ENCODE results near the gene TNIP3. TPM values are rescaled to one million over a fixed set of nuclear protein-coding genes. Genes with fewer than 3 reads are reported as not detected.

Gene TNIP3
- total RNA-seq, 1 donor from 2014 or later = 0.14 TPM

DNA sequence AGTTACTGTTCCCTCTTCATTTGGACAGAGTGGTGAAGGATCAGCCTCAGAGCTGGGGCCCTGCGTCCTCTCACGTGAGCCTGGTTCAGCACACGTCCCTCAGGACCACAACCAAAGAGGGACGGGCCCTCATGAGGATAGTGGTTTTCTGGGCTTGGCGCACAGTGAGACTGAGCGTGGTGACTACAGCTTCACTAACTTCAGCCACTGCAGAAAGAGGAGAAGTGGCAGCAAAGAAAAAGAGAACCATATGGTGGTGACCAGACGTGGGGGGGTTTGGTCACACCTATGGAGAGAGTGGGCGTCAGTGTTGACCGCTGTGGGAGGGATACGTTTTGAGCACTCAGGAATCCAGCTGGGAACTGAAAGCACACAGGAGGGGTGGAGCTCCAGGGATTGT lies 21.8 kb upstream of the TNIP3 start:
- H2AFZ ChIP-seq (ENCODE audit: low read depth, low read length) = no peak overlapping the region
- Mint-ChIP-seq H3K4me3 (ENCODE audit: unreplicated experiment) (no peak overlapping the region), H3K9me3 (ENCODE audit: unreplicated experiment) (no peaks in the 10 kb centered on the region), H3K36me3 (ENCODE audit: low read depth, unreplicated experiment) (no peaks in the 10 kb centered on the region), H3K27ac (ENCODE audit: unreplicated experiment) (no peak overlapping the region), H3K27me3 (ENCODE audit: low read depth, unreplicated experiment) (peaks cover 4% of the 10 kb centered on the region), H3K4me1 (ENCODE audit: low read depth, unreplicated experiment) (peaks cover 5% of the 10 kb centered on the region)
- no peaks in the 10 kb centered on the region for H3K27me3 ChIP-seq (ENCODE audit: insufficient read depth, low read length)
- FAIRE-seq (no peak), DNase-seq (ENCODE audit: low read depth) (no peak)
- no peaks in the 10 kb centered on the region for H4K20me1 ChIP-seq (ENCODE audit: insufficient read depth, low read length)
- H3K27ac ChIP-seq (ENCODE audit: low read depth, low read length) = no peak overlapping the region
- no peaks in the 10 kb centered on the region for H3K9me3 ChIP-seq (ENCODE audit: insufficient read depth, low read depth, low read length)
- H3K4me3 ChIP-seq (ENCODE audit: insufficient read depth, low read depth, low read length) = no peak overlapping the region
- no peaks in the 10 kb centered on the region for H3K36me3 ChIP-seq (ENCODE audit: insufficient read depth, low read length)
- no peaks in the 10 kb centered on the region for H3K79me2 ChIP-seq (ENCODE audit: insufficient read depth, low read length)
- H3K4me1 ChIP-seq (ENCODE audit: insufficient read depth, low read length) = no peaks in the 10 kb centered on the region
- TF ChIP-seq, protein P1, sequence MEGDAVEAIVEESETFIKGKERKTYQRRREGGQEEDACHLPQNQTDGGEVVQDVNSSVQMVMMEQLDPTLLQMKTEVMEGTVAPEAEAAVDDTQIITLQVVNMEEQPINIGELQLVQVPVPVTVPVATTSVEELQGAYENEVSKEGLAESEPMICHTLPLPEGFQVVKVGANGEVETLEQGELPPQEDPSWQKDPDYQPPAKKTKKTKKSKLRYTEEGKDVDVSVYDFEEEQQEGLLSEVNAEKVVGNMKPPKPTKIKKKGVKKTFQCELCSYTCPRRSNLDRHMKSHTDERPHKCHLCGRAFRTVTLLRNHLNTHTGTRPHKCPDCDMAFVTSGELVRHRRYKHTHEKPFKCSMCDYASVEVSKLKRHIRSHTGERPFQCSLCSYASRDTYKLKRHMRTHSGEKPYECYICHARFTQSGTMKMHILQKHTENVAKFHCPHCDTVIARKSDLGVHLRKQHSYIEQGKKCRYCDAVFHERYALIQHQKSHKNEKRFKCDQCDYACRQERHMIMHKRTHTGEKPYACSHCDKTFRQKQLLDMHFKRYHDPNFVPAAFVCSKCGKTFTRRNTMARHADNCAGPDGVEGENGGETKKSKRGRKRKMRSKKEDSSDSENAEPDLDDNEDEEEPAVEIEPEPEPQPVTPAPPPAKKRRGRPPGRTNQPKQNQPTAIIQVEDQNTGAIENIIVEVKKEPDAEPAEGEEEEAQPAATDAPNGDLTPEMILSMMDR (IDR thresholded peaks at IDR 0.05; ENCODE audit: insufficient read depth, low read depth, low read length) = no peak
- TF ChIP-seq EZH2 (IDR thresholded peaks at IDR 0.05; ENCODE audit: insufficient read depth, low read length) = no peak
- H3K9ac ChIP-seq (ENCODE audit: low read length) = no peak overlapping the region
- no peak overlapping the region for H3K4me2 ChIP-seq (ENCODE audit: low read length)

DNA sequence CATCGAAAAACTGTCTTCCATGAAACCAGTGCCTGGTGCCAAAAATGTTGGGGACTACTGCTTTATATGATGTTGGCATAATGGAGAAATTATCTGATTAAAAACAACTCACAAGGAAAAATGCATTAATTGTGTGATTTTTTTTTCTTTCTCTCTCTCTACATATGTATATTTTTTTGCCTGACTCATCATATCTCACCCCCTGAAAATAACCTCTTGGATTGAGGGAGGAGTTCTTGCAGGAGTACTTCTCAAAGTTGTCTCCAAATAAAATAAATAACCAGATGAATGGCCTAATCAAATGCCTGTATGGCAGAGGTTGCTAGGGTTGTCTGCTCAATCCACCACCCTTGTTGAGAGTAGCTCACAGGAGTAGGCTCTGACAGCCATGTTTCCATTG lies 19.9 kb upstream of the TNIP3 start:
- Mint-ChIP-seq H3K36me3 (ENCODE audit: low read depth, unreplicated experiment) (no peaks in the 10 kb centered on the region), H3K27me3 (ENCODE audit: low read depth, unreplicated experiment) (no peaks in the 10 kb centered on the region), H3K4me3 (ENCODE audit: unreplicated experiment) (no peak overlapping the region), H3K4me1 (ENCODE audit: low read depth, unreplicated experiment) (peaks cover 5% of the 10 kb centered on the region), H3K27ac (ENCODE audit: unreplicated experiment) (no peak overlapping the region), H3K9me3 (ENCODE audit: unreplicated experiment) (no peaks in the 10 kb centered on the region)
- no peak overlapping the region for H3K4me3 ChIP-seq (ENCODE audit: insufficient read depth, low read depth, low read length)
- H4K20me1 ChIP-seq (ENCODE audit: insufficient read depth, low read length) = no peaks in the 10 kb centered on the region
- TF ChIP-seq EZH2 (IDR thresholded peaks at IDR 0.05; ENCODE audit: insufficient read depth, low read length) = no peak
- TF ChIP-seq, protein P1 (IDR thresholded peaks at IDR 0.05; ENCODE audit: insufficient read depth, low read depth, low read length) = no peak
- H3K9me3 ChIP-seq (ENCODE audit: insufficient read depth, low read depth, low read length) = no peaks in the 10 kb centered on the region
- no peaks in the 10 kb centered on the region for H3K79me2 ChIP-seq (ENCODE audit: insufficient read depth, low read length)
- FAIRE-seq (no peak), DNase-seq (ENCODE audit: low read depth) (no peak)
- H3K36me3 ChIP-seq (ENCODE audit: insufficient read depth, low read length) = no peaks in the 10 kb centered on the region
- no peaks in the 10 kb centered on the region for H3K4me1 ChIP-seq (ENCODE audit: insufficient read depth, low read length)
- H3K27me3 ChIP-seq (ENCODE audit: insufficient read depth, low read length) = no peaks in the 10 kb centered on the region
- no peak overlapping the region for H2AFZ ChIP-seq (ENCODE audit: low read depth, low read length)
- H3K9ac ChIP-seq (ENCODE audit: low read length) = no peak overlapping the region
- H3K4me2 ChIP-seq (ENCODE audit: low read length) = no peak overlapping the region
- no peak overlapping the region for H3K27ac ChIP-seq (ENCODE audit: low read depth, low read length)

DNA sequence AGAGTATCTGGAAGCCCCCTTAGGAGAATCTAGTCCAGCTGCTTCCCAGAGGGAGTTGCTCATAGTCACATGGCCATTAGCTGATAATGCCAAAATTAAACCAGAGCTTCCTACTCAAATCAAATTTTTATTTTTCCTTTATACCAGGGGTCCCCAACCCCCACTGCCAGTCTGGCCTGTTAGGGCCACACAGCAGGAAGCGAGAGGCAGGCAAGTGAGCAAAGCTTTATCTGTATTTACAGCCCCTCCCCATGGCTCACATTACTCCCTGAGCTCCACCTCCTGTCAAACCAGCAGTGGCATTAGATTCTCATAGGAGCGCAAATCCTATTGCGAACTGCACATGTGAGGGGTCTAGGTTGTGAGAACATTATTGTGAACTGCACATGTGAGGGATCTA lies 19.2 kb upstream of the TNIP3 start:
- Histone ChIP-seq H3K4me1 (ENCODE audit: insufficient read depth, low read length) (no peaks in the 10 kb centered on the region), H3K9ac (ENCODE audit: low read length) (no peak overlapping the region), H3K27ac (ENCODE audit: low read depth, low read length) (no peak overlapping the region), H3K79me2 (ENCODE audit: insufficient read depth, low read length) (no peaks in the 10 kb centered on the region), H3K4me3 (ENCODE audit: insufficient read depth, low read depth, low read length) (no peak overlapping the region), H2AFZ (ENCODE audit: low read depth, low read length) (no peak overlapping the region), H3K9me3 (ENCODE audit: insufficient read depth, low read depth, low read length) (no peaks in the 10 kb centered on the region), H3K4me2 (ENCODE audit: low read length) (no peak overlapping the region), H3K27me3 (ENCODE audit: insufficient read depth, low read length) (no peaks in the 10 kb centered on the region), H4K20me1 (ENCODE audit: insufficient read depth, low read length) (no peaks in the 10 kb centered on the region), H3K36me3 (ENCODE audit: insufficient read depth, low read length) (no peaks in the 10 kb centered on the region)
- FAIRE-seq (no peak), DNase-seq (ENCODE audit: low read depth) (no peak)
- Mint-ChIP-seq H3K4me3 (ENCODE audit: unreplicated experiment) (no peak overlapping the region), H3K27ac (ENCODE audit: unreplicated experiment) (no peak overlapping the region), H3K27me3 (ENCODE audit: low read depth, unreplicated experiment) (peaks cover 1% of the 10 kb centered on the region), H3K36me3 (ENCODE audit: low read depth, unreplicated experiment) (no peaks in the 10 kb centered on the region), H3K9me3 (ENCODE audit: unreplicated experiment) (no peaks in the 10 kb centered on the region), H3K4me1 (ENCODE audit: low read depth, unreplicated experiment) (peaks cover 5% of the 10 kb centered on the region)
- no peak for TF ChIP-seq EZH2 (IDR thresholded peaks at IDR 0.05; ENCODE audit: insufficient read depth, low read length)
- TF ChIP-seq, protein P1 (IDR thresholded peaks at IDR 0.05; ENCODE audit: insufficient read depth, low read depth, low read length) = no peak
